Fibroblast of lung (primary cell): ENCODE data around the gene CAPZB. TPM values are rescaled to one million over a fixed set of nuclear protein-coding genes. Genes with fewer than 3 reads are reported as not detected.
A peak's percentile ranks its signal among the peaks of the same experiment; 100 is the strongest.

Source experiments
- DNase-seq, 2 donors: peaks; one replicate each; pipeline versions ENCODE4 v3.0.0 to v3.0.0-alpha.2; 2010; ENCODE audit warnings: low read depth in 2 of 2
- H2AFZ ChIP-seq: 2 replicates; pipeline ENCODE4 v1.5.1; 2012; ENCODE audit warnings: low read length, control low read depth, inconsistent platforms
- H3K27ac ChIP-seq: 2 replicates; pipeline ENCODE4 v1.5.1; 2011; ENCODE audit warnings: low read length, control low read depth; ENCODE audit not compliant: insufficient read depth
- H3K27me3 ChIP-seq: 2 replicates; pipeline ENCODE4 v1.5.1; 2011; ENCODE audit warnings: mild to moderate bottlenecking, low read length; ENCODE audit not compliant: control insufficient read depth, insufficient read depth
- H3K36me3 ChIP-seq: 2 replicates; pipeline ENCODE4 v1.5.1; 2011; ENCODE audit warnings: low read length; ENCODE audit not compliant: control insufficient read depth, insufficient read depth
- H3K4me1 ChIP-seq: 2 replicates; pipeline ENCODE4 v1.5.1; 2011; ENCODE audit warnings: low read length; ENCODE audit not compliant: control insufficient read depth, insufficient read depth; ENCODE audit errors: extremely low read depth
- H3K4me2 ChIP-seq: 2 replicates; pipeline ENCODE4 v1.5.1; 2011; ENCODE audit warnings: low read length, control low read depth; ENCODE audit not compliant: insufficient read depth; ENCODE audit errors: extremely low read depth
- H3K4me3 ChIP-seq, 4 experiments: fragments of 200-600 bp in 1 of 4; sonication (generic) in 1 of 4; replicated peaks in 1 of 4; 2 replicates each; pipeline ENCODE4 v1.5.1; 2011 to 2016; ENCODE audit warnings: low read length in 4 of 4, low read depth in 3 of 4, mild to moderate bottlenecking in 3 of 4, control low read depth in 2 of 4, inconsistent platforms in 1 of 4, mixed read lengths in 1 of 4; ENCODE audit not compliant: insufficient read depth in 1 of 4; ENCODE audit errors: control extremely low read depth in 1 of 4
- H3K79me2 ChIP-seq: 2 replicates; pipeline ENCODE4 v1.5.1; 2012; ENCODE audit warnings: mild to moderate bottlenecking, low read length, inconsistent platforms; ENCODE audit not compliant: control insufficient read depth, insufficient read depth
- H3K9ac ChIP-seq: 2 replicates; pipeline ENCODE4 v1.5.1; 2011; ENCODE audit warnings: mild to moderate bottlenecking, low read length, control low read depth; ENCODE audit not compliant: insufficient read depth
- H3K9me3 ChIP-seq: 2 replicates; pipeline ENCODE4 v1.5.1; 2012; ENCODE audit warnings: low read depth, low read length; ENCODE audit not compliant: control insufficient read depth, insufficient read depth
- H4K20me1 ChIP-seq: 2 replicates; pipeline ENCODE4 v1.5.1; 2011; ENCODE audit warnings: low read length; ENCODE audit not compliant: control insufficient read depth, insufficient read depth; ENCODE audit errors: extremely low read depth
- EZH2 ChIP-seq: IDR thresholded peaks from 2 replicates; pipeline ENCODE4 v1.5.1; 2012; ENCODE audit warnings: low read length, control low read depth, mild to moderate bottlenecking; ENCODE audit errors: missing control alignments
- polyA plus RNA-seq, 2 donors: library from polyadenylated mRNA; depleted of rRNA in 1 of 2; stranded (reverse) in 1 of 2; unstranded in 1 of 2; fragments of >200 nt; gene quantifications; 2 replicates each; pipeline ENCODE4 v1.2.1, GENCODE V29; 2011 to 2012; ENCODE audit warnings: missing spikeins in 1 of 2
- total RNA-seq: library from RNA; depleted of rRNA; stranded (reverse); fragments of >200 nt; gene quantifications from 2 replicates; pipeline ENCODE4 v1.2.1, GENCODE V29; 2014
- TF ChIP-seq, protein P1 (sequence below), 2 donors: IDR thresholded peaks in 1 of 2; conservative IDR thresholded peaks in 1 of 2; 1 replicate in 1 of 2; 2 replicates in 1 of 2; pipeline ENCODE4 v1.5.1; 2011 to 2012; ENCODE audit warnings: low read length in 2 of 2, control low read depth in 1 of 2, inconsistent platforms in 1 of 2, low read depth in 1 of 2, mild to moderate bottlenecking in 1 of 2

CAPZB gene
- total and polyA plus RNA-seq, 2 donors (not counting 1 experiment from before 2014, with no cell fraction given) = 104 to 495 TPM

DNA sequence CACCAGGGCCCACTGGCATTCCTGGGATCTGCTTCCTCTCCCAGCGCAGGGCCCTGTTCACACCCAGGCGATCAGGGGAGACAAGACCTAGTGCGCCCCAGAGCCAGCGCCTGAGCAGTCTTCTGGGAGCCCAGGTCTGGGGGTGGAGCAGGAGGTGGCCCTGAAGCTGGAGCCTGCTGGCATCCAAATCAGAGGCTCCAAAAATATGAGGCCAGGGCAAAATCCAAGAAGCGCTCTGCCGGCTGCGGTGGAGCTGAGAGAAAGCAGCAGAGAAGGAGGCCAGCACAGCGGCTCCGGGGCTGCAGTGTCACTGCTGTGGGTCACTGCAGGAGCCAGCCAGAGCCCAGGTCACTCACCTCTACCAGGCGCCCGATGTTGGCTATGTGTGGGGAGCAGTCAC lies 140.5 kb downstream of the CAPZB start:
- no peak overlapping the region for H2AFZ ChIP-seq
- no peaks in the 10 kb centered on the region for H3K9me3 ChIP-seq
- peaks cover 10% of the 10 kb centered on the region for H3K4me1 ChIP-seq
- no peak overlapping the region for H3K9ac ChIP-seq
- TF ChIP-seq, protein P1, sequence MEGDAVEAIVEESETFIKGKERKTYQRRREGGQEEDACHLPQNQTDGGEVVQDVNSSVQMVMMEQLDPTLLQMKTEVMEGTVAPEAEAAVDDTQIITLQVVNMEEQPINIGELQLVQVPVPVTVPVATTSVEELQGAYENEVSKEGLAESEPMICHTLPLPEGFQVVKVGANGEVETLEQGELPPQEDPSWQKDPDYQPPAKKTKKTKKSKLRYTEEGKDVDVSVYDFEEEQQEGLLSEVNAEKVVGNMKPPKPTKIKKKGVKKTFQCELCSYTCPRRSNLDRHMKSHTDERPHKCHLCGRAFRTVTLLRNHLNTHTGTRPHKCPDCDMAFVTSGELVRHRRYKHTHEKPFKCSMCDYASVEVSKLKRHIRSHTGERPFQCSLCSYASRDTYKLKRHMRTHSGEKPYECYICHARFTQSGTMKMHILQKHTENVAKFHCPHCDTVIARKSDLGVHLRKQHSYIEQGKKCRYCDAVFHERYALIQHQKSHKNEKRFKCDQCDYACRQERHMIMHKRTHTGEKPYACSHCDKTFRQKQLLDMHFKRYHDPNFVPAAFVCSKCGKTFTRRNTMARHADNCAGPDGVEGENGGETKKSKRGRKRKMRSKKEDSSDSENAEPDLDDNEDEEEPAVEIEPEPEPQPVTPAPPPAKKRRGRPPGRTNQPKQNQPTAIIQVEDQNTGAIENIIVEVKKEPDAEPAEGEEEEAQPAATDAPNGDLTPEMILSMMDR (conservative IDR thresholded peaks at IDR 0.05 in 1 of 2, IDR thresholded peaks at IDR 0.05 in 1 of 2; ENCODE audit: low read depth in 1 of 2, low read length in 2 of 2) = no peak
- H3K4me3 ChIP-seq = no peak overlapping the region
- H4K20me1 ChIP-seq = no peaks in the 10 kb centered on the region
- no peak for DNase-seq
- no peaks in the 10 kb centered on the region for H3K79me2 ChIP-seq
- H3K4me2 ChIP-seq = no peak overlapping the region
- peaks cover 35% of the 10 kb centered on the region for H3K36me3 ChIP-seq
- H3K27me3 ChIP-seq = no peaks in the 10 kb centered on the region
- H3K27ac ChIP-seq = no peak overlapping the region

- H3K9me3 ChIP-seq = no peaks in the 10 kb centered on the region
- no peak for TF ChIP-seq EZH2
- TF ChIP-seq, protein P1 (conservative IDR thresholded peaks at IDR 0.05 in 1 of 2, IDR thresholded peaks at IDR 0.05 in 1 of 2; ENCODE audit: low read depth in 1 of 2, low read length in 2 of 2) = peak; percentile 81 to 83
- no peak overlapping the region for H3K4me3 ChIP-seq
- no peaks in the 10 kb centered on the region for H3K79me2 ChIP-seq
- DNase-seq = peak; percentile 21 to 32
- no peak overlapping the region for H3K4me2 ChIP-seq
- H3K27me3 ChIP-seq = no peaks in the 10 kb centered on the region
- H3K9ac ChIP-seq = no peak overlapping the region
- H3K27ac ChIP-seq = no peak overlapping the region
- H2AFZ ChIP-seq = no peak overlapping the region
- peaks cover 10% of the 10 kb centered on the region for H3K4me1 ChIP-seq
- H3K36me3 ChIP-seq = peaks cover 33% of the 10 kb centered on the region
- H4K20me1 ChIP-seq = no peaks in the 10 kb centered on the region
Observed at GRCh38 chr1:19344372-19344810, 140.9 kb downstream of the CAPZB start.

DNA sequence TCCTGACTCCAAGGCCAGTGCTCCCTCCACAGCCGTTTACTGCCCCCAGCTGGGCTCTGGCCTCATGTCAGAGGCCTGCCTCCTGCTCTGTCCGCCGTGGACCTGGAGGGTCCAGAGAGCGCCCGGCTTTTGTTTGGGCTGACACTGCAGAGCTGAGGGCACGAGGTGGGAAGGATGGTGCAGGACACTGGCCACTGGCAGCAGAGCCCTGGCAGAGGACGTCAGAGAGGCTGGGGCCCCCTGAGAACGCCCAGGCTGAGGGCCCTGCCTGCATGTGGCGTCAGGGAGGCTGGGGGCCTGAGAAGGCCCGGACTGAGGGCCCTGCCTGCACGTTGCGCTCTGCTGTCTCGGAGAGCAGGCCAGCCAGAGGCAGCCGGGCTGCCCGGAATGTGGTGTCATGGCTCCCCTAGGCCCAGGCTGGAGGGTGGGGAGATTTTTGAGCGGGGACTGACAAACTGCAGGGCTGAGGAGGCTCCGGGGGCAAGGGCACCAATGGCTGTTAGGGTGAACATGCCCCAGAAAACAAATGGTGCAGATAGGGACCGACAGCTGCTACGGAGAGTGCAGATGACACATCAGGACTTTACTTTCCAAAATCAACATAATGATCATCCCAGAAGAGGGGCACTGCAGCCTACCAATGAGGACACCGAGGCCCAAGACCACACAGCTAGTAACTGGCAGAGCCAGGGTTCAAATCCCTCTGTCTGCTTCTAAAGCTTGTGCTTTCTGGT lies 141.6 kb downstream of the CAPZB start:
- DNase-seq = no peak
- TF ChIP-seq, protein P1 (conservative IDR thresholded peaks at IDR 0.05 in 1 of 2, IDR thresholded peaks at IDR 0.05 in 1 of 2; ENCODE audit: low read depth in 1 of 2, low read length in 2 of 2) = no peak
- TF ChIP-seq EZH2 = no peak
- Histone ChIP-seq H3K4me3 (no peak overlapping the region), H4K20me1 (no peaks in the 10 kb centered on the region), H3K79me2 (no peaks in the 10 kb centered on the region), H3K36me3 (peaks cover 30% of the 10 kb centered on the region), H3K4me1 (peaks cover 10% of the 10 kb centered on the region), H3K9ac (no peak overlapping the region), H3K4me2 (no peak overlapping the region), H2AFZ (no peak overlapping the region), H3K27me3 (no peaks in the 10 kb centered on the region), H3K9me3 (no peaks in the 10 kb centered on the region), H3K27ac (no peak overlapping the region)
